Smooth muscle cell (in vitro differentiated cells): Measurements from ENCODE around the gene ZNF197. TPM values are rescaled to one million over a fixed set of nuclear protein-coding genes. Genes with fewer than 3 reads are reported as not detected.

ENCODE experiments used
- DNase-seq: peaks from one replicate; lab custom pipeline; 2025; ENCODE audit not compliant: unreplicated experiment; lab: John Stamatoyannopoulos, UW
- H2AFZ ChIP-seq: fragments of 200-600 bp; sonication (generic); 2 replicates; pipeline ENCODE4 v1.6.0; 2016; ENCODE audit warnings: antibody characterized with exemption, low read depth, mild to moderate bottlenecking
- H3F3A ChIP-seq: fragments of 200-600 bp; sonication (generic); 2 replicates; pipeline ENCODE4 v1.6.0; 2017; ENCODE audit warnings: antibody characterized with exemption, low read depth
- H3K27ac ChIP-seq: fragments of 200-600 bp; sonication (generic); 2 replicates; pipeline ENCODE4 v1.5.1; 2016; ENCODE audit warnings: low read depth, mild to moderate bottlenecking
- H3K27me3 ChIP-seq: fragments of 200-600 bp; sonication (generic); 2 replicates; pipeline ENCODE4 v1.6.1; 2016; ENCODE audit warnings: low read depth, mild to moderate bottlenecking
- H3K36me3 ChIP-seq: fragments of 200-600 bp; sonication (generic); 2 replicates; pipeline ENCODE4 v1.5.1; 2016; ENCODE audit warnings: low read depth
- H3K4me1 ChIP-seq: fragments of 200-600 bp; sonication (generic); 2 replicates; pipeline ENCODE4 v1.5.1; 2016; ENCODE audit warnings: low read depth
- H3K4me2 ChIP-seq: fragments of 200-600 bp; sonication (generic); 2 replicates; pipeline ENCODE4 v1.6.0; 2016; ENCODE audit warnings: mild to moderate bottlenecking
- H3K4me3 ChIP-seq: fragments of 200-600 bp; sonication (generic); 2 replicates; pipeline ENCODE4 v1.5.1; 2016; ENCODE audit warnings: mild to moderate bottlenecking
- H3K79me2 ChIP-seq: fragments of 200-600 bp; sonication (generic); 2 replicates; pipeline ENCODE4 v1.6.0; 2016; ENCODE audit warnings: low read depth, mild to moderate bottlenecking
- H3K9ac ChIP-seq: fragments of 200-600 bp; sonication (generic); 2 replicates; pipeline ENCODE4 v1.6.0; 2016; ENCODE audit warnings: low read depth
- H3K9me3 ChIP-seq: fragments of 200-600 bp; sonication (generic); replicated peaks from 2 replicates; pipeline ENCODE4 v1.5.1; 2016; ENCODE audit warnings: low read depth
- H4K20me1 ChIP-seq: fragments of 200-600 bp; sonication (generic); 2 replicates; pipeline ENCODE4 v1.6.0; 2016; ENCODE audit warnings: low read depth
- WGBS: methylation state at CpG from one replicate; pipeline ENCODE4 v1.1.7; 2016; ENCODE audit warnings: low lambda C conversion rate; 5-methylcytosine and 5-hydroxymethylcytosine counted together
- polyA plus RNA-seq: library from polyadenylated mRNA; unstranded; fragments of >200 nt; fragmentation: Nextera tagmentation; extraction: Ambion mirVana; gene quantifications from 2 replicates; pipeline ENCODE4 v1.2.1, GENCODE V29; 2016
- total RNA-seq: library from RNA; depleted of rRNA; stranded (reverse); fragments of >200 nt; gene quantifications from 2 replicates; pipeline ENCODE4 v1.2.3, GENCODE V29; 2014
- TF ChIP-seq, protein P1 (sequence below): fragments of 200-600 bp; sonication (generic); IDR thresholded peaks from 2 replicates; pipeline ENCODE4 v1.5.1; 2017; ENCODE audit warnings: borderline replicate concordance, mild to moderate bottlenecking, antibody characterized with exemption; ENCODE audit not compliant: insufficient read depth, poor library complexity, severe bottlenecking

Gene ZNF197
- total and polyA plus RNA-seq, 2 experiments from 2014 or later: 10.1 to 23.0 TPM

DNA sequence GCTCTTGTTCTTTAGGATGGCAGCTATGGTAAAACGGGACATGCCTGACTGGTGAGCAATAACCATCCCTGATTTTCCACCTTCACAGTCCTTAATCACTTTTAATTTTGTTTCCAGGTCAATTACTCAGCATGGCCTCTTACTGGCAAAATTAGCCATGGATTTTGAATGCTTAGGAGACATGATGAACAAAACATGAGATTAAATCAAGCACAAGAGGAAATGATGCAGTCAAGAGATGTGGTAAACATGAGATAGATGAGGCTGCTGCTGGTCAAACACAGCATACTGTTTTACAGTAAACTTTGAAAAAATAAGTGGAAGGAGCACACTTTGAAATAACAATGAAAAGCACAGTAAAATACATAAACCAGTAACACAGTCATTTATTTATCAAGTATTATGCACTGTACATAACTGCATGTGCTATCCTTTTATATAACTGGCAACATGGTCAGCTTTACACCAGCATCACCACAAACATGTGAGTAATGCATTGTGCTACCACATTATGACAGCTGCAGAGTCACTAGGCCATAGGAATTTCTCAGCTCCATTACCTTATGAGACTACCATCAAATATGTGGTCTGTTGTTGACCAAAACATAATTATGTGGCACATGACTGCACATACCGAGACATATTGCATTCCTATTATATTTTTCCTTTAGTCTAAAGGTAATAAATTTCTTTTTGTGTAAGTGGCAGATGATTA lies 57.5 kb downstream of the ZNF197 start:
- no peaks in the 10 kb centered on the region for H4K20me1 ChIP-seq
- no peaks in the 10 kb centered on the region for H3K4me1 ChIP-seq
- TF ChIP-seq, protein P1, sequence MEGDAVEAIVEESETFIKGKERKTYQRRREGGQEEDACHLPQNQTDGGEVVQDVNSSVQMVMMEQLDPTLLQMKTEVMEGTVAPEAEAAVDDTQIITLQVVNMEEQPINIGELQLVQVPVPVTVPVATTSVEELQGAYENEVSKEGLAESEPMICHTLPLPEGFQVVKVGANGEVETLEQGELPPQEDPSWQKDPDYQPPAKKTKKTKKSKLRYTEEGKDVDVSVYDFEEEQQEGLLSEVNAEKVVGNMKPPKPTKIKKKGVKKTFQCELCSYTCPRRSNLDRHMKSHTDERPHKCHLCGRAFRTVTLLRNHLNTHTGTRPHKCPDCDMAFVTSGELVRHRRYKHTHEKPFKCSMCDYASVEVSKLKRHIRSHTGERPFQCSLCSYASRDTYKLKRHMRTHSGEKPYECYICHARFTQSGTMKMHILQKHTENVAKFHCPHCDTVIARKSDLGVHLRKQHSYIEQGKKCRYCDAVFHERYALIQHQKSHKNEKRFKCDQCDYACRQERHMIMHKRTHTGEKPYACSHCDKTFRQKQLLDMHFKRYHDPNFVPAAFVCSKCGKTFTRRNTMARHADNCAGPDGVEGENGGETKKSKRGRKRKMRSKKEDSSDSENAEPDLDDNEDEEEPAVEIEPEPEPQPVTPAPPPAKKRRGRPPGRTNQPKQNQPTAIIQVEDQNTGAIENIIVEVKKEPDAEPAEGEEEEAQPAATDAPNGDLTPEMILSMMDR: no peak
- no peak overlapping the region for H3K27ac ChIP-seq
- no peaks in the 10 kb centered on the region for H3K27me3 ChIP-seq
- H3F3A ChIP-seq: no peaks in the 10 kb centered on the region
- no peak for DNase-seq
- no peak overlapping the region for H3K4me3 ChIP-seq
- no peaks in the 10 kb centered on the region for H3K36me3 ChIP-seq
- H2AFZ ChIP-seq: no peak overlapping the region
- H3K9ac ChIP-seq: no peak overlapping the region
- peaks cover 4% of the 10 kb centered on the region for H3K9me3 ChIP-seq
- H3K79me2 ChIP-seq: no peaks in the 10 kb centered on the region
- no peak overlapping the region for H3K4me2 ChIP-seq
- WGBS: 80% methylated on average over 2 of the region's 2 CpGs

GRCh38 chr3:44685128-44685800 lies 60.4 kb downstream of the ZNF197 start:
- Histone ChIP-seq H3F3A (no peaks in the 10 kb centered on the region), H2AFZ (peak overlapping the region; percentile 81), H3K4me1 (no peaks in the 10 kb centered on the region), H3K79me2 (no peaks in the 10 kb centered on the region), H4K20me1 (no peaks in the 10 kb centered on the region), H3K9ac (peak overlapping the region; percentile 54), H3K27me3 (no peaks in the 10 kb centered on the region), H3K4me2 (peak overlapping the region; percentile 83), H3K36me3 (no peaks in the 10 kb centered on the region), H3K9me3 (peaks cover 4% of the 10 kb centered on the region), H3K4me3 (peak overlapping the region; percentile 63), H3K27ac (no peak overlapping the region)
- 51% methylated on average over 47 of the region's 48 CpGs for WGBS
- DNase-seq: no peak
- TF ChIP-seq, protein P1: no peak

- no peak overlapping the region for H3K4me3 ChIP-seq
Measured at GRCh38 chr3:44687898-44688297, 63.1 kb downstream of the ZNF197 start.

More at GRCh38 chr3:44687898-44688297, 63.1 kb downstream of the ZNF197 start:
- Histone ChIP-seq H3K9me3 (peaks cover 4% of the 10 kb centered on the region), H4K20me1 (no peaks in the 10 kb centered on the region), H3K9ac (no peak overlapping the region), H3K4me2 (no peak overlapping the region), H2AFZ (no peak overlapping the region), H3K4me1 (no peaks in the 10 kb centered on the region), H3K36me3 (no peaks in the 10 kb centered on the region), H3K27me3 (no peaks in the 10 kb centered on the region), H3F3A (no peaks in the 10 kb centered on the region), H3K79me2 (no peaks in the 10 kb centered on the region), H3K27ac (no peak overlapping the region)
- WGBS: 65% methylated on average over 1 of the region's 1 CpG
- TF ChIP-seq, protein P1: no peak
- DNase-seq: no peak

Other genes starting within 250 kb of the ZNF197 start
- gene ZNF445, start 147.4 kb upstream of the ZNF197 start, total RNA-seq: 8.5 and 10.7 TPM in 2 replicates
- 4.7 and 6.1 TPM in 2 replicates for gene ZNF445, start 147.4 kb upstream of the ZNF197 start, polyA plus RNA-seq
- 5.6 and 10.6 TPM in 2 replicates for gene ZKSCAN7, start 69.8 kb upstream of the ZNF197 start, total RNA-seq
- gene ZKSCAN7, start 69.8 kb upstream of the ZNF197 start, polyA plus RNA-seq: 3.7 and 4.6 TPM in 2 replicates
- 5.1 and 5.4 TPM in 2 replicates for gene ZNF660, start 40.1 kb upstream of the ZNF197 start, total RNA-seq
- 1.8 and 2.0 TPM in 2 replicates for gene ZNF660, start 40.1 kb upstream of the ZNF197 start, polyA plus RNA-seq
- 17.7 and 30.8 TPM in 2 replicates for gene ZNF35, start 23.7 kb downstream of the ZNF197 start, total RNA-seq
- gene ZNF35, start 23.7 kb downstream of the ZNF197 start, polyA plus RNA-seq: 5.1 and 6.7 TPM in 2 replicates
- 2.0 and 2.1 TPM in 2 replicates for gene ZNF502, start 87.6 kb downstream of the ZNF197 start, total RNA-seq
- gene ZNF502, start 87.6 kb downstream of the ZNF197 start, polyA plus RNA-seq: 0.47 and 0.72 TPM in 2 replicates
- 2.8 and 2.9 TPM in 2 replicates for gene ZNF501, start 104.6 kb downstream of the ZNF197 start, total RNA-seq
- 1.5 and 2.7 TPM in 2 replicates for gene ZNF501, start 104.6 kb downstream of the ZNF197 start, polyA plus RNA-seq
- gene KIAA1143, start 136.6 kb downstream of the ZNF197 start, total RNA-seq: 24.5 and 27.0 TPM in 2 replicates
- 12.1 and 12.2 TPM in 2 replicates for gene KIAA1143, start 136.6 kb downstream of the ZNF197 start, polyA plus RNA-seq
- gene KIF15, start 136.8 kb downstream of the ZNF197 start, total RNA-seq: 5.7 and 6.2 TPM in 2 replicates
- 1.8 and 2.8 TPM in 2 replicates for gene KIF15, start 136.8 kb downstream of the ZNF197 start, polyA plus RNA-seq
- gene TMEM42, start 236.9 kb downstream of the ZNF197 start, total RNA-seq: 15.9 and 19.3 TPM in 2 replicates
- 24.8 and 33.6 TPM in 2 replicates for gene TMEM42, start 236.9 kb downstream of the ZNF197 start, polyA plus RNA-seq
- not detected in 2 replicates for gene TGM4, start 249.6 kb downstream of the ZNF197 start, total RNA-seq
- gene TGM4, start 249.6 kb downstream of the ZNF197 start, polyA plus RNA-seq: not detected in 2 replicates